AG08396 (cell line): Measurements from ENCODE around the gene CCDC88A.
"Not testable (repeated sequence)": the region's sequence is repeated elsewhere in the genome, so short reads cannot be mapped to it uniquely, and the experiment has no call there.

Source experiments
- DNase-seq: peaks from one replicate; pipeline ENCODE4 v3.0.0; 2012; ENCODE audit warnings: low spot score, mixed read lengths

Gene CCDC88A

GRCh38 chr2:55296393-55296792, 123.3 kb downstream of the CCDC88A start:
- no peak for DNase-seq

- no peak for DNase-seq
These were observed 136.6 kb downstream of the CCDC88A start for GRCh38 chr2:55283083-55283482.

- peak; percentile 90 for DNase-seq
These were observed 137.3 kb downstream of the CCDC88A start for GRCh38 chr2:55282110-55282917.

GRCh38 chr2:55280851-55281546, 138.7 kb downstream of the CCDC88A start:
- not testable (repeated sequence) for DNase-seq

GRCh38 chr2:55279859-55280424, 139.7 kb downstream of the CCDC88A start:
- not testable (repeated sequence) for DNase-seq

GRCh38 chr2:55279214-55279835, 140.3 kb downstream of the CCDC88A start:
- DNase-seq = not testable (repeated sequence)

- DNase-seq = no peak
These were observed 142.3 kb downstream of the CCDC88A start for GRCh38 chr2:55277310-55277709.

- not testable (repeated sequence) for DNase-seq
These were observed 145.3 kb downstream of the CCDC88A start for GRCh38 chr2:55274346-55274745.

GRCh38 chr2:55269645-55269990, 150.0 kb downstream of the CCDC88A start:
- peak; percentile 3 for DNase-seq

- peak; percentile 92 for DNase-seq
These were observed 150.6 kb downstream of the CCDC88A start, which contains the start of gene MTIF2 for GRCh38 chr2:55268907-55269644. Gene MTIF2 (minus strand): TSS chr2:55269231. CDS start chr2:55263858, 5,373 bp downstream.

GRCh38 chr2:55268288-55268906, 151.3 kb downstream of the CCDC88A start:
- no peak for DNase-seq

- DNase-seq = not testable (repeated sequence)
These were observed 160.1 kb downstream of the CCDC88A start for GRCh38 chr2:55259586-55259985.

- DNase-seq = no peak
These were observed 166.8 kb downstream of the CCDC88A start for GRCh38 chr2:55252832-55253231.

- DNase-seq = no peak
These were observed 172.6 kb downstream of the CCDC88A start for GRCh38 chr2:55247025-55247424.

GRCh38 chr2:55245411-55245810, 174.2 kb downstream of the CCDC88A start:
- DNase-seq = no peak

- no peak for DNase-seq
These were observed 177.0 kb downstream of the CCDC88A start for GRCh38 chr2:55242617-55243016.

GRCh38 chr2:55241582-55241981, 178.1 kb downstream of the CCDC88A start:
- not testable (repeated sequence) for DNase-seq

- DNase-seq = no peak
These were observed 179.9 kb downstream of the CCDC88A start for GRCh38 chr2:55239656-55240222.
